ENCODE results near the gene GNAO1. TPM values are rescaled to one million over a fixed set of nuclear protein-coding genes. Genes with fewer than 3 reads are reported as not detected.

The GNAO1 gene
- total RNA-seq, 1 donor: under 0.01 TPM

DNA sequence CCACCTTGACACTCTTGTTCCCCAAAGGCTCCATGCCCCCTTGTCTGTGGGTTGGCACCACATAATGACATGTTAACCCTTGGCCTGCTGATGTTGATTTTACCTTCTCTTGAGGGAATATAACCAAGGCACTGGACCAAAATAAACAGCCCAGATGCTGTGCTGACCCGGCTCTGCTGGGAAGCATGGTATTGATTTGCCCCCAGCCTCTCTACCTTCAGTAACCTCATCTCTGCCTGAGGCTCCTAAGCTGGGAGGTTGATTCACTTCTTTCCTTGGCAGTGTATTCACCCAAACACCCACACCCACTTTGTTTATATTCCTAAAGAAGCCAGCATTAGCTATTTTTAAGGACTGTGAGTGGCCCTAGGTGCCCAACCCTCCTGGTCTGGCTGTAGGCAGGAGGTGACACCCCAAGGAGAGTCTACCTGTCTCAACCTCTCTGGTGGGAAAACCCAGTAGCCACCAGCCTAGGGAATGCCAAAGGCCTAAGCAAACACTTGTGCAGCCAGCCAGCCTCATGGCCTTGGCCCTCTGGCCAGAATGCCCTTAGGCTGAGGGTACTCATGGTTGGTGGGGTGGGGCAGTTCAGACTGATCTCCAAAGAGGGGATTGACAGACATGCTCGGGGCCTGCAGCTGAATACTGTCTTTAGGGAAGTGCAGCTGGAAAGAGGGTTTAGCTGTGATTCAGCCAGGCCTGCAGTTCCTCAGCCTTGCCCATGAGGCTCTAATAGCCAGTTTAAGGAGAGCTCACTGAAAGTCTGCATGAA, 42.7 kb downstream of the GNAO1 start:
- H3K4me3 ChIP-seq (ENCODE audit: low read depth, low read length): no peak overlapping the region
- TF ChIP-seq, protein P1, sequence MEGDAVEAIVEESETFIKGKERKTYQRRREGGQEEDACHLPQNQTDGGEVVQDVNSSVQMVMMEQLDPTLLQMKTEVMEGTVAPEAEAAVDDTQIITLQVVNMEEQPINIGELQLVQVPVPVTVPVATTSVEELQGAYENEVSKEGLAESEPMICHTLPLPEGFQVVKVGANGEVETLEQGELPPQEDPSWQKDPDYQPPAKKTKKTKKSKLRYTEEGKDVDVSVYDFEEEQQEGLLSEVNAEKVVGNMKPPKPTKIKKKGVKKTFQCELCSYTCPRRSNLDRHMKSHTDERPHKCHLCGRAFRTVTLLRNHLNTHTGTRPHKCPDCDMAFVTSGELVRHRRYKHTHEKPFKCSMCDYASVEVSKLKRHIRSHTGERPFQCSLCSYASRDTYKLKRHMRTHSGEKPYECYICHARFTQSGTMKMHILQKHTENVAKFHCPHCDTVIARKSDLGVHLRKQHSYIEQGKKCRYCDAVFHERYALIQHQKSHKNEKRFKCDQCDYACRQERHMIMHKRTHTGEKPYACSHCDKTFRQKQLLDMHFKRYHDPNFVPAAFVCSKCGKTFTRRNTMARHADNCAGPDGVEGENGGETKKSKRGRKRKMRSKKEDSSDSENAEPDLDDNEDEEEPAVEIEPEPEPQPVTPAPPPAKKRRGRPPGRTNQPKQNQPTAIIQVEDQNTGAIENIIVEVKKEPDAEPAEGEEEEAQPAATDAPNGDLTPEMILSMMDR (IDR thresholded peaks at IDR 0.05; ENCODE audit: insufficient read depth, low read depth, low read length): no peak
- no peak for DNase-seq (ENCODE audit: low read depth)

GRCh38 chr16:56234737-56235136, 43.4 kb downstream of the GNAO1 start:
- no peak overlapping the region for H3K4me3 ChIP-seq (ENCODE audit: low read depth, low read length)
- no peak for DNase-seq (ENCODE audit: low read depth)
- TF ChIP-seq, protein P1 (IDR thresholded peaks at IDR 0.05; ENCODE audit: insufficient read depth, low read depth, low read length): no peak

- TF ChIP-seq, protein P1 (IDR thresholded peaks at IDR 0.05; ENCODE audit: insufficient read depth, low read depth, low read length): no peak
- no peak for DNase-seq (ENCODE audit: low read depth)
- H3K4me3 ChIP-seq (ENCODE audit: low read depth, low read length): no peak overlapping the region
These were observed 46.2 kb downstream of the GNAO1 start for GRCh38 chr16:56237451-56237930.

- H3K4me3 ChIP-seq (ENCODE audit: low read depth, low read length): no peak overlapping the region
- no peak for DNase-seq (ENCODE audit: low read depth)
- TF ChIP-seq, protein P1 (IDR thresholded peaks at IDR 0.05; ENCODE audit: insufficient read depth, low read depth, low read length): no peak
These were observed 46.9 kb downstream of the GNAO1 start for GRCh38 chr16:56238188-56238587.

GRCh38 chr16:56241596-56241995, 50.3 kb downstream of the GNAO1 start:
- H3K4me3 ChIP-seq (ENCODE audit: low read depth, low read length): no peak overlapping the region
- DNase-seq (ENCODE audit: low read depth): no peak
- TF ChIP-seq, protein P1 (IDR thresholded peaks at IDR 0.05; ENCODE audit: insufficient read depth, low read depth, low read length): no peak

DNA sequence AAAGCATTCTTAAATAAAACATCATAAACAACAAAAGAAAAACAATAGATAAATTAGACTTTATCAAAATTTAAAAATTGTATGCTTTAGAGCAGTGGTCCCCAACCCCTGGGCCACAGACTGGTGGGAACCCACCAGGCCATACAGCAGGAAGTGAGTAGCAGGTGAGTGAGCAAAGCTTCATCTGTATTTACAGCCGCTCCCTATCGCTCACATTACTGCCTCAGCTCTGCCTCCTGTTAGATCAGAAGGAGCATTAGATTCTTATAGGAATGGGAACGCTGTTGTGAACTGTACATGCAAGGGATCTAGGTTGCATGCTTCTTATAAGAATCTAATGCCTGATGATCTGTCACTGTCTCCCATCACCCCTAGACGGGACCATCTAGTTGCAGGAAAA, 51.5 kb downstream of the GNAO1 start:
- TF ChIP-seq, protein P1 (IDR thresholded peaks at IDR 0.05; ENCODE audit: insufficient read depth, low read depth, low read length): no peak
- DNase-seq (ENCODE audit: low read depth): no peak
- H3K4me3 ChIP-seq (ENCODE audit: low read depth, low read length): no peak overlapping the region

Measured in fibroblast of villous mesenchyme (primary cell).